GM19468 (cell line): ENCODE results near the gene DCAF12.
A peak's percentile ranks its signal among the peaks of the same experiment; 100 is the strongest.

Source experiments
- ATAC-seq: cut with Tn5 transposase; IDR thresholded peaks from one replicate; pipeline ENCODE4 v1.9.1; 2021; ENCODE audit warnings: mild to moderate bottlenecking, moderate library complexity, moderate number of reproducible peaks; ENCODE audit not compliant: unreplicated experiment; ENCODE audit errors: extremely low read depth

The DCAF12 gene

DNA sequence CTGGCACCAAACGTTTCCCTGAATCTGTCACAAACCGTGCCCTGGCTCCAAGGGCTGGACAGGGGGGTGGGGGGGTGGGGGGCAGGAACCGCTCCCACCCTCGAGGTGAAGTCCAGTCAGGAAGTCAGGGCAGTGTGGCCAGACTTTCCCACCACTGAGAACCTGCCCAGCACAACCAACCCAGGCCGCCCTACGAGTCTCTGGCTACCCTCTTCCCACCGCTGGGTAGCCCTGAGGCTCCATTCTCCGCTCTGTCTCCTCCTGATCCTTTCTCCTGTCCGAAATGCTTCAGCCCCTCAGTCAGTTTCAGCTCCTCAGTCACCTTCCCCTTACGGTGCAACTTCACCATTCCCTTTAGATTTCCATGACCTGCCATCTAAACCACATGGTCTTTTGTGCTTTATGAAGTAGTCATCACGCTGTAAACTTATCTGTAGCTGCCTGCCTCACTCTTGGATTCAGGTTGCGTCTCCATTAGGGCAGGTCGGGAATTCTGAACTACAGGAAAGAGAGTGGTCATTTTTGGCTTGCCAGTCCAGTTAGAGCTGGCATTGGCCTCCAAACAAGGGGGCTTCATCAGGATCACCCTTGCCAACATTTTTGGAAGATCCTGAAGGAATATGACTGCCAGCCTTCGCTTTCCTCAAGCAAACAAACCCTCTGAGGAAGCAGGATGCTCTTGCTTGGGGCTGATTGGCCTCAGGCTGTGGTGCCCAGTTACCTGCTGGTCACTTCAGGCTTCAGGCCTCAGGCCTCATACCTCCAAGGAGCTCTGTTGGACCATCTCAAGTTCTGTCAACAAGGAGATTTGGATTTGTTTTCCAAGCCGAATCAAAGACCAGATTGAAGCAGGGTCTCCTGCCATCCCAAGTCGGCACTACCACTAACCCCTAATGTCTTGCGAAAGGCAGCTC lies 794 bp upstream of the DCAF12 start:
- no peak for ATAC-seq

DNA sequence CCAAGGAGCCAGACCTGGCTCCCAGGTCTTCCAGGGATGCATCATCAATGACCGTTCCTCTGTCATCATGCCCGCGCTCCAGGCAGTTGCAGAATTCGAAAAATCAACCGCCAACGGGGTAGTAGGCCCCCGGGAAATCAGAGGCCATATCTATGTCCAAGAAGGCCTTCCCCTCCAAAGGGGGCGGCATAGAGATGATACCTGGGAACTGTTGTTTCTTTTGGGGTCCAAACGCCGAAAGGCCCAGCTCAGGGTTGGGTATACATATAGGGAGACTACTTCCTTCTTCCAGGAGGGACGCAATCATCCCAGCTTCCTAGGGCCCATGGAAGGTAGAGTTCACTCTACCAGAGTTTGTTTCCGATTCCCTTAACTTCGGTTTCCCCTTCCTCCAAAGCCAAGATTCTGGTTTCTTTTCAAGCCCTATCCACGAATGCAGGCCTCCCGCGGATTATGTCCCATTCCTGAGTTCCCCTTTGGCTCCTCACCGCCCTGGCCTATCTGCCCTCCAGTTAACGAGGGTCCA lies 754 bp downstream of the DCAF12 start:
- no peak for ATAC-seq

DNA sequence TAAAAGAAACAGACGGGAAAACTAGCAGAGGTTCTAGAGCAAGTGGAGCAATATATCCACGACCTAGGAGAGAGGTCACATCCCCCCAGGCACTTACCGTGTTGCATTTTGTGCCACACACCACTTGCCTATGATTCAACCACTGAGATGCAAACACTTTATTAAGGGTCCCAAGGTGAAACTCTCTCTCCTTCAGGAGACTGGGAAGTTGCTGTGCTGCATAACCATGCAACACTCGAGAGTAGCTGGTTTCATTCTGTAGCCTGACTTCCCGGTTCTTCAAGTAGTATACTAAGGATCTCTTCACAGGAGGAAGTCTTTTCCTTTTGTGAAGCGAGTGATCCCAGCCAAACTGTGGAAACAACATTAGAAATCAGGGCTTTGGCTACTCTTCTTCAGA lies 1.6 kb downstream of the DCAF12 start:
- no peak for ATAC-seq

DNA sequence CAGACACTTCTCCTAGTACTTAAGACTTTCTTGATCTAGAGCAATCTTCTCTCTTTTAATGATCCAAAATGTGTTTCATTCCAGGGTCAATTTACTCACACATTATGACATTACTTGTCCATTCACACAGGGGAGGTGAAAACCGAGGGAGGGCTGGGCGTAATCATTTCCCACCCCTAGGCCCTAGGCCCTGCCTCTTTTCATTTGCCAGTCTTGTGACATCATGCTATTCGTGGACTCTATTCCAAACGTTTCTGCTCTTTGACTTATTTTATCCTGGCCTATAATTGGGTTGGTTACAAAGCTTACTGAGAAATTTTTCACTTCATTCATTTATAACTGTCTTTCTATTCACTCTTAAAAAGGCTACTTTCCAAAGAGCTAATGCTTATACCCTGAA lies 2.4 kb downstream of the DCAF12 start:
- no peak for ATAC-seq

DNA sequence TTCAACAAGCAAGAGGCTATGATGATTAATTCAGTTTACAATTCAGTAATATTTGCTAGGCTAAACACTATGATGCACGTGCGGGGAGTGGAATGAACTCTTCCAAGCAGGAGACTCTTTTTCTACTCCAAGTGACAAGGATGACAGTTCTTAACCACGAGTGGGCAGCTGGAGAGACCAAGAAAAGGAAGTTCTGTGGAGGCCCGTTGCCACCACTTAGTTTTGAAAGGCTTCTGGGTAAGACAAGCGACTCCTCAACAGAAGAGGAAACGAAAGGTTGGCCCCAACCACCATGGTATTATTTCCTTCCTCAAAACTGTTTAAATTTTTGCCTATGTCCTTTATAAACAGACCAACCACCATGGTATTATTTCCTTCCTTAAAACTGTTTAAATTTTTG lies 2.8 kb downstream of the DCAF12 start:
- no peak for ATAC-seq

DNA sequence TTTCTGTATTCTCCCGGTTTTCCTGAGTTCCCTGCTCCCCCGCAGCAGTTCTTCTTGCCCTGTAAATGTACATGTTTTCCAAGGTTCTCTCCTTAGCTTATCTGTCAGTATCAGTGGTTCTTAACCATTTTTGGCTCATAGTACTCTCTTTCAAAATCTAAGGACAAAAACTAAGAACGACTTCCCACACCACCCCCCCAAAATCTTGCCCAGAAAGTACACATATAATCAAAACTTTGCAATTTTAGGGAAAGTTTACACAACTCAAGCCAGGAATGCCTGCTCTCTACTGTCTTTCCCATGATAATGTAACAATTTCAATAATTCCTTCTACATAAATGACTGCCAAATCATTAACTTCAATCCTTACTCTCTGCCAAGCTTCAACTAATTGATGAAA lies 4.5 kb downstream of the DCAF12 start:
- ATAC-seq, result no peak

DNA sequence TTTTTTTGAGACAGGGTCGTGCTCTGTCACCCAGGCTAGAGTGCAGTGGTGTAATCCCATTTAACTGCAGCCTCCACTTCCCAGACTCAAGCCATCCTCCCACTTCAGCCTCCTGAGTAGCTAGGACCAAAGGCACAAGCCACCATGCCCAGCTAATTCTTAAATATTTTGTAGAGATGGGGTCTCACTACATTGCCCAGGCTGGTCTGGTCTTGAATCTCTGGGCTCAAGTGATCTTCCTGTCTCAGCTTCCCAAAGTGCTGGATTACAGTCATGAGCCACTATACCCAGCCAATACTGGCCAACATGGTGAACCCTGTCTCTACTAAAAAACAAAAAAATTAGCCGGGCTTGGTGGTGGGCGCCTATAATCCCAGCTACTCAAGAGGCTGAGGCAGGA lies 6.8 kb downstream of the DCAF12 start:
- ATAC-seq, result no peak

DNA sequence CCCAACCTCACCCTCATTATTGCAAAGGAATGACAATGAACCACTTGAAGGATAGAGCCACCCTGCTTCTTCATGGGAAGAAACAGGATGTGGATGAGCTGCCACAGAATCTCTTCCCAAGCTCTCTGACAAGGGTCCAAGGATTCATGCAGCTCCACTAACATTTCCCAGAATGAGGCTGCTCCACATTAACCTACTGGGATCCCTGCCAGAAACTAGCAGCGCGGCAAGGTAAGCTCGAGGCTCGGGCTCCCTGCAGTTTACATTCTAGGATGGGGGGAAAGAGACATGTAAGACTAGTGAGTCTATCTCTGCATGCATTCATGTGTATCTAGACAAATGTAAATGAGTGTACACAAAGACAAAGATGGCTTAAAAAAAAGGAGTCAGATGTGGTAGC lies 12.1 kb downstream of the DCAF12 start:
- no peak for ATAC-seq

DNA sequence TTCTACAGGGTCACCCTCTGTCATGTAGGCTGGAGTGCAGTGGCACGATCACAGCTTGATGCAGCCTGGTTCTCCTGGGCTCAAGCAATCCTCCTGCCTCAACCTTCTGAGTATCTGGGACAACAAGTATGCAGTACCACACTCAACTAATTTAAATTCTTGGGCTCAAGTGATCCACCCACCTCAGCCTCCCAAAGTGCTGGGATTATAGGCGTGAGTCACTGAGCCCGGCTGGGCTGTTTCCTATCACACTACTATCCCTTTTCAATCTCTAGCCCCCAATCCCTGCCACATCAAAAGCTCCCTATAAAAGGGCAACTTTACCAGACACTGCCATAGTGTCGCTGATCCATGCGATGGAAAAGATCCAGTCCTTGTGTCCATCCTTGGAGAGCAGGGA lies 20.4 kb downstream of the DCAF12 start:
- ATAC-seq, result no peak

DNA sequence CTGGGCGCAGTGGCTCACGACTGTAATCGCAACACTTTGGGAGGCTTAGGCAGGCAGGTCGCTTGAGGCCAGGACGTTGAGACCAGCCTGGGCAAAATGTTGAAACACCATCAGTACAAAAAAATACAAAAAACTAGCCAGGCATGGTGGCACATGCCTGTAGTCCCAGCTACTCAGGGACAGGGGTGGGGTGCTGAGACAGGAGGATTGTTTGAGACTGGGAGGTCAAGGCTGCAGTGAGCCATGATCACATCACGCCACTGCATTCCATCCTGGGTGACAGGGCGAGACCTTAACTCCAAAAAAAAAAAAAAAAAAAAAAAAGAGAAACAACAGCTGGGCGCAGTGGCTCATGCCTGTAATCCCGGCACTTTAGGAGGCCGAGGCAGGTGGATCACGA lies 23.7 kb downstream of the DCAF12 start:
- ATAC-seq, result no peak

DNA sequence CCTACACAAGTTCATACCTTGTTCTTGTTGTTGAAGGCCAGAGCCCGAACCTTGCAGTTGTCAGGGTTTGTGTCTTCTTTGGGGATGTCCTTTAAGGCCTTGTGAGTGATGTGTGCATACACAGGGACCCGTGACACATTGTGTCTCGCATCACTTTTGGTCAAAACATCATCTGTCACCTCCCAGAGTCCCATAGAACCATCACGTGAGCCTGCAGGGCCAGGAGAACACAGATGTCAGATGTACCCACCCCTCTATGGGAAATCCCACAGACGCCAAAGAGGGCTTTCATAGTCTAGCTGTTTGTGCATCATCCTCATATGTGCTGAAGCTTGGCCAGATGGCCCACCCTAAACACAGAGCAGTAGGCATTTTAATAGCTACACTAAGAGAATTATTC lies 28.2 kb downstream of the DCAF12 start:
- ATAC-seq, result no peak

DNA sequence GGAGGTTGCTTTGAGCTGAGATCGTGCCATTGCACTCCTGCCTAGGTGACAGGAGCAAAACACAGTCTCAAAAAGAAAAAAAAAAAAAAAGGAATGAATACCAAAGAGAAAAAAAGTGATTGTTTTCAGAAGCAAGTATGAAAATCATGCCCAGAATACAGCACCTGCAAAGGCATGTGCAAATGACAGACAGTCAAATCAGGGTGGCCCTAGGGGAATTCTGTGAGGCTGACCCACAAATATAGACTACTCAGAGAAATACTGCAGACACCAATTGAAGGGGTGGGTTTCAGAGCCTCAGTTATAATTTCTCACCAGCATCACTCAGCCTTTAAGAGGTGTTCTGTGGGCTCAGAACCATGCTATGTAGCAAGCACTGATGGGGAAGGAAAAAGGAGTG lies 28.6 kb downstream of the DCAF12 start:
- ATAC-seq, result peak; percentile 58

DNA sequence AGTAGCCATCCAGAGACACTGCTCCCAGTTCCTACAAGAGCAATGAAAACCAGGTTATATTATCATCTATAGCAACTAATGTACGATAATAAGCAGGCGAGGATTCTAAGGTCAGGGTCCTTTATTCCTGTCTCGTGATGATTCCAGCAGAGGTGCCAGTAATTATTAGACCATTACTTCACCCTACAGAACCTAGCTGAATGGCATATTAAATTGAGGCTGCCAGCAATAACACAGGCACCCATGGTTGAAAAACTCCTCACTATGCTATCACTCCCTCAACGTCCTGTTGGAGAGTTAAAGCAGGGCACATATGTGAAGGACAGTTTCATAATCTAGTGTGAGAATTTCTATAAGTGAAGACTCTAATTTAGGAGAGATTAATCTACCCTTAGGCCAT lies 29.7 kb downstream of the DCAF12 start:
- no peak for ATAC-seq

DNA sequence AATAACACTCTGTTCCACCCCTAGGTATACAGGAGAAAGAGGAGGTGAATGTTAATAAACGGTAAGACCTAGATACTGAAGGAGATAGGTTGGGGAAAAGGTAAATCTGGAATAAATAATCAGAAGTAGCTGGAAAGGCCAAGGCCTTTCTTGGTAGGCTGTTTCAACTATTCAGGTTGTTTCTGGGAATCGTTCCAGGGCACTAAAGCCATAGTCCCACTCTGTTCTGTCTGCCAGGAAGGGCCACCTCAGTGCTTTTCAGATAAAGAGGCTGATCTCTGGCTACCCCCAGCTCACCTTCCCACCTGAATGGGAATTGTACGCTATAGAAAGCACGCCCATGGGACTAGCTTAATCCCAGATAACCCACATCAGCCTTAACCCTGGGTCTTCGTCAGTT lies 32.9 kb downstream of the DCAF12 start:
- no peak for ATAC-seq

DNA sequence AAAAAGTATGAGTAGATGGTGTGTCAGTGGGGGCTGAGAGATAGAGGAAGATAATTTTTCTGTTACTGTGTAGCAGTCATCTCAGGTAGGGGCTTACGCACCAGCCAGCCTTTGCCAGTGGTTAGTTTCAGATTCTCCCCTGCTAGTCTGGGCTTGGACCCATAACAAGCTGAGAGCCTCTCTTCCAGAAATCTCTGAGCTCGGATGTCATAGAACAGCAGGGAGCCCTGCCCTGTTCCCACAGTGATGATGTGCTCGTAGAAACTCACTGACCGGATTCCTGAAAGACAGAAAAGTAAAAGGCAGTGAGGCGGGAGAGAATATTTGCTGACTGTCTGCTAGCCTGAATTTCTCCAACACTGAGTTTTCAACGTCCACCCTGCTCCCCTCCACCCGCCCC lies 37.2 kb downstream of the DCAF12 start:
- ATAC-seq, result no peak

DNA sequence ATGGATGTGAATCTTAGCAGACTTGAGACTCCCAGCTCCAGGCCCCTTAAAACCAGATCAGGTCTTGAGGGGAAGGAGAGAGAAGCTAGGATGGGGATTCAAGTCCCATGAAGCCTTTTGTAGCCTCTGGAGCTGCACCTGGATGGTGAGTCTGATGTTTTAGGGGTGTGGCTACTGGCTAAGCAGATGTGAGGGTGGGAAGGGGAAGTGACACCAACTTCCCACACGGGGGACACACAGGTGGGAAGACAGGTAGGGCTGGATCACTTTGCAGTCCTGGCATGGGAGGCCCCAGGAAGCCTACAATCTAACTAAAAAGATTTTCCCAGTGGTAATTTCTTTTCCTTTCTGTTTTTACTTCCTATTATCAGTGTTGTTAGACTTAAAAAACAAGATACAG lies 39.1 kb downstream of the DCAF12 start:
- ATAC-seq, result no peak

DNA sequence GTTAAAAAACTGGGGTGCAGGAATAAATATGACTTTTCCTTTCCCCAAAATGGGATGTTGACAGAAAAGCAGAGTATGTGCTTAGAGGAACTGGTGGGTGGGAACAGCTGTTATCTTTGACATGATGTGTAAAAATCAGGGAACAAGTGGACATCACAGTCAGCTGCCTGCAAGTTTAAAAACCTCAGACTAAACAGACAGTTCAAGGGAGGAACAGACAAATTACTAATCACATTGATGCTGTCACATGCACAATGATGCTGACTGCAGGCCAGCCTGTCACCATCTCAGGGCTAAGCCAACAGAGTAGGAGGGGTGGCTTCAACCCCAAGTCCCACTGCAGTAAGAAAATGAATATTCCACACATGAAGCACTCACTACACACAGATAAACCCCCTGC lies 39.6 kb downstream of the DCAF12 start:
- no peak for ATAC-seq

DNA sequence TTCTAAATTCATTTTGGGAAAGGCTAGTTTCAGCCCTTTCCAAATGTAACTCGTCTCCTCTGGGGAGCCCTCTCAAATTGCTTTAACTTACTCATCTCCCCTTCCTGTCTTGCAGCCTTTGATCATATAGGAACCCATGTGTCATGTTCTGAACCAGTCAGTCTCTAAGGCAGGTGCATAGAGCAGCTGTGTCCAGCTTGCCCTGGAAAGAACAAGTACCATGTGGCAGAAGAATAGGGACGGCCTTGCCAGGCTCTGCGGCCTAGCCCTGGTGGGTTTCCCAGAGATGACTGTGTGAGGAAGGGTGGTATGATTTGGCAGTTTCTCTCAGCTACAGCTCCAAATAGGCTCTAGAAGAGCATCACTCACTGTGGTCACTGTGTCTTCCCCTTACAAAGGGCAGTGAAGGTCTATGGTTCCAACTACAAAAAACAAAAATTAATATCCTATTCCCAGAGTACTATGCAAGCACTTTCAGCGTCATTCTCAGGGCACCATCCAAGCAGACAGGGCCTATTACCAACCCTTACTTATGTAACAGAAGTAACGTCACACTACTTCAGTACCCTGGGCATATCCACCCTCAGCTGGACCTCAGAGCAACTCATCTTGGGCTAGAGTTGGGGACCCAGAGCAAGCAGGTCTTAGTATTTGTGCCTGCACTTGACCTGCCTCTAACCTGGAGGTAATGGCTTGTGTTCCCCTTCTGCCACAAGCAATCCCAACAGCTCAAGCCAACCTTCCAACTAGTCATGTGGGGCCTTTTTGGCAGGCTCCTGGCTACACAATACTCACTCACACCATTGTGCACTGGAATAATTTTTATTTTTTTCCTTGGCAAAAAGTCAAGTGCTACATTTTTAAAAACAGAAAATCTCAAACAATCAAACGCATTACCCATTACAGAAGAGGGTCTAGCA lies 40.7 kb downstream of the DCAF12 start:
- ATAC-seq, result no peak

DNA sequence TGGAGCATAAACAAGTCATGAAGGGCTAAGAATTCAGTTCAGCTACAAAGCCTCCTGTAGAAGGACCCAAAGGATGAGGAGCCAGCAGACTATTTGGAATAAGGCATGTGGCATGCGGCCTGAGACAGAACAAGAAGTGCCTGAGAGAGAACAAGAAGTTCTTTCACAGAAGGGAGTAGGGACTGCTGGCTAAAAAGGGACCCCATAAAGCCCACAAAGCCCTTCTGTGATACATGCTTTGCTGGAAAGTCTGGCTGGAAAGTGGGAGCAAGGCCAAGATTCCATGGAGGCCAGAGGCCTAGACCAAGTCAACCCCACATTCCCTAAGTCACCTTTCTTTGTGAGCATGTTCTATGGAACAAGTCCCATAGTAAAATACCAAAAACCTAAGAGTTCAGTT lies 41.9 kb downstream of the DCAF12 start:
- ATAC-seq, result no peak

DNA sequence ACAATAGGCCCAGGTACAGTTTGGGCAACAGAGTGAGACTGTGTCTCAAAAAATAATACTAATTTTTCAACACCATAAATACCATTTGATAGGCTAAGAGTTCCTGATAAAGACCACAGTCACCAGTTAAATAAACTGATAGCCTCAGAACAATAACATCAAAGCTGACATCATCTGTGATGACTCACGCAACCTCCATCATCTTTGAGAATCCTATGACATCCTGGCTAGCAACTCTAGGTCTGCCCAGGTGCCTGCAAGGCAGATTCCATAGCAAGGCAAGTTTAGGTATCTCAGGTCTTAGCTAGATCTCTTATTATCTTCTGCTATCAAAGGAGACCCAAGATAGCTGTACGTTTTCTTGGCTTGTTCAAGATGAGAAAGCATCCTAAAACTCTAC lies 47.3 kb downstream of the DCAF12 start:
- ATAC-seq, result no peak
